ENCODE results near the gene BTBD9. TPM values are rescaled to one million over a fixed set of nuclear protein-coding genes. Genes with fewer than 3 reads are reported as not detected.

The BTBD9 gene
- total and polyA plus RNA-seq, 10 donors, result 1.2 to 43.1 (median 27.8) TPM

DNA sequence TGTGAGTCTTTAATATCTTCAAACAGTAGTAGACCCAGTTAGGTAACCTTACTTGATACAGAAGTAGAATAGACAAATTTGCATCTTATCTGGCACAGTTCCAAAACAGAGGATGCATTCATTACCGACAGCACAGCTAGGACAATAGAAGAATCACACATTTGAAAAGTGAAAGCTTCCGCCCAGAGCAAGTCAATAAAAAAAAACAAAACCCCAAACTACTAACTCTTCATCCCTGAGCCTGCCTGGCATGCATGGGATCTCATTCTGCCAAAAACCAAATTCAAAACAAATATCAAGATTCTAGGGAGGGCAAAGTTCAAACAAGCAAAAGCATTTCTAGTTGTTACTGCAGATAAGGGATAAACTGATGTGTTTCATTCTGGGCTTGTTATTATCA lies 235.4 kb downstream of the BTBD9 start:
- no peak for DNase-seq
- Histone ChIP-seq H3K9me3 (peaks cover 0 to 5% (median 0%) of the 10 kb centered on the region in 8 donors), H3K4me1 (peaks cover 0 to 14% (median 0%) of the 10 kb centered on the region in 6 donors), H3K27me3 (replicated peaks in 1 of 7) (no peaks in the 10 kb centered on the region), H3K36me3 (no peaks in the 10 kb centered on the region), H3K27ac (no peak overlapping the region), H3K4me3 (no peak overlapping the region)
- intact Hi-C loops (cut with DNase I; ENCODE audit: low total_unique reads), result no loop called here
- WGBS, 5 donors, result 55 to 64% (median 60%) methylated on average over 2 of the region's 2 CpGs
- TF ChIP-seq POLR2AphosphoS5 (IDR thresholded peaks at IDR 0.05) (no peak), POLR2A (IDR thresholded peaks at IDR 0.05) (no peak)
- TF ChIP-seq, protein P1, sequence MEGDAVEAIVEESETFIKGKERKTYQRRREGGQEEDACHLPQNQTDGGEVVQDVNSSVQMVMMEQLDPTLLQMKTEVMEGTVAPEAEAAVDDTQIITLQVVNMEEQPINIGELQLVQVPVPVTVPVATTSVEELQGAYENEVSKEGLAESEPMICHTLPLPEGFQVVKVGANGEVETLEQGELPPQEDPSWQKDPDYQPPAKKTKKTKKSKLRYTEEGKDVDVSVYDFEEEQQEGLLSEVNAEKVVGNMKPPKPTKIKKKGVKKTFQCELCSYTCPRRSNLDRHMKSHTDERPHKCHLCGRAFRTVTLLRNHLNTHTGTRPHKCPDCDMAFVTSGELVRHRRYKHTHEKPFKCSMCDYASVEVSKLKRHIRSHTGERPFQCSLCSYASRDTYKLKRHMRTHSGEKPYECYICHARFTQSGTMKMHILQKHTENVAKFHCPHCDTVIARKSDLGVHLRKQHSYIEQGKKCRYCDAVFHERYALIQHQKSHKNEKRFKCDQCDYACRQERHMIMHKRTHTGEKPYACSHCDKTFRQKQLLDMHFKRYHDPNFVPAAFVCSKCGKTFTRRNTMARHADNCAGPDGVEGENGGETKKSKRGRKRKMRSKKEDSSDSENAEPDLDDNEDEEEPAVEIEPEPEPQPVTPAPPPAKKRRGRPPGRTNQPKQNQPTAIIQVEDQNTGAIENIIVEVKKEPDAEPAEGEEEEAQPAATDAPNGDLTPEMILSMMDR (IDR thresholded peaks at IDR 0.05 in 8 of 11, conservative IDR thresholded peaks at IDR 0.05 in 3 of 11), result no peak

DNA sequence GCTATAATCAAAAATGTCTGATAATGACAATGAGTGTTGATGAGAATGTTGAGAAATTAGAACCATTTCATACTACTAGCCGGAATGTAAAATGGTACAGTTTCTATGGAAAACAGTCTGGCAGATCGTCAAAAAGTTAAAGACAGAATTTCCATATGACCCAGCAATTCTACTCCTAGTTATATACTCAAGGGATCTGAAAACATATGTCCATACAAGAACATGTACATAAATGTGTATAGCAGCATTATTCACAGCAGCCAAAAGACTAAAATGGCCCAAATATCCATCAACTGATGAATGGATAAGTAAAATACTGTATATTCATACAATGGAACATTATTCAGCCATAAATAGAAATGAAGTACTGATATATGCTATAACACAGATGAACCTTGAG lies 236.2 kb downstream of the BTBD9 start:
- 90 to 99% (median 92%) methylated on average over 2 of the region's 2 CpGs for WGBS, 5 donors
- no peak for DNase-seq
- Histone ChIP-seq H3K4me1 (peaks cover 0 to 14% (median 0%) of the 10 kb centered on the region in 6 donors), H3K36me3 (no peaks in the 10 kb centered on the region), H3K9me3 (peaks cover 0 to 5% (median 0%) of the 10 kb centered on the region in 8 donors), H3K4me3 (no peak overlapping the region), H3K27ac (no peak overlapping the region), H3K27me3 (replicated peaks in 1 of 7) (no peaks in the 10 kb centered on the region)
- TF ChIP-seq POLR2A (IDR thresholded peaks at IDR 0.05) (no peak), POLR2AphosphoS5 (IDR thresholded peaks at IDR 0.05) (no peak)
- TF ChIP-seq, protein P1 (IDR thresholded peaks at IDR 0.05 in 8 of 11, conservative IDR thresholded peaks at IDR 0.05 in 3 of 11), result no peak
- intact Hi-C loops (cut with DNase I; ENCODE audit: low total_unique reads), result no loop called here

DNA sequence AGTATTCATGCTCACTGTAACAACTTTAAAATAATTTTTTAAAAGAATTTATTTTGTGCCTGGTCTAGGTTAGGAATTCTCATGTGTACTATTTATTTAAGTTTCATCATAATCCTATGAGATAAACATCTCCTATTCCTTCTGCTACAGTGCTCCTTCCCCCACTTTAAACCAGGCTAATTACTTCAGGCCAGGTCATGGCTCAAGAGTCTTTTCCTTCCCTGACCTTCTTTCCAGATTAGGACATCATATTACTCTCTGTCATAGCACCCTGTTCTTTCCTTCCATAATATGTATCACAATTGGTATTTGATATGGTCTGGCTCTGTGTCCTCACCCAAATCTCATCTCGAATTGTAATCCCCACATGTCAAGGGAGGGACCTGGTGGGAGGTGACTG lies 239.0 kb downstream of the BTBD9 start:
- Histone ChIP-seq H3K9me3 (peaks cover 0 to 5% (median 0%) of the 10 kb centered on the region in 8 donors), H3K27me3 (replicated peaks in 1 of 7) (no peaks in the 10 kb centered on the region), H3K4me3 (no peak overlapping the region), H3K27ac (no peak overlapping the region), H3K4me1 (peaks cover 0 to 14% (median 0%) of the 10 kb centered on the region in 6 donors), H3K36me3 (no peaks in the 10 kb centered on the region)
- intact Hi-C loops (cut with DNase I; ENCODE audit: low total_unique reads), result no loop called here
- WGBS, 5 donors, result 93 to 97% (median 95%) methylated on average over 1 of the region's 1 CpG
- TF ChIP-seq POLR2A (IDR thresholded peaks at IDR 0.05) (no peak), POLR2AphosphoS5 (IDR thresholded peaks at IDR 0.05) (no peak)
- TF ChIP-seq, protein P1 (IDR thresholded peaks at IDR 0.05 in 8 of 11, conservative IDR thresholded peaks at IDR 0.05 in 3 of 11), result no peak
- DNase-seq, result no peak

DNA sequence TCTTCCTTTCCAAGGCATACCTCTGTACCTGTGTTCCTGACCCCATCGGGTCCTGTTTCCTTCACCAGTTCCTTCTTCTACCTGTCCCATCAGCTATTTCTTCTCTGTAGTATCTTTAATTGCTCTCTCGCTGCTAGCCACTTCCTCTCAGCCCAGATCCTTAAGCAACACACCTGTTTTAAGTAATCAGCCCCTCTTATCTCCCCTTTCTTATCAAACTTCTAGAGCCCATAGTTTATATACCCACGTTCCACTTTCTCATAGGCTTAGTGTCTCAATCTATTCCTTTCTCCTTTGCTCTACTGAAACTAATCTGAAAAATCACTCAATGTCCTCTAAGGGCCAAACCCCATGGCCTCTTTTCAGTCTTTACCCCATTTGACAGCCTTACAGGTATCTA lies 239.6 kb downstream of the BTBD9 start:
- WGBS, 5 donors, result 87 to 89% (median 87%) methylated on average over 3 of the region's 3 CpGs

More for the DNA sequence above, 239.6 kb downstream of the BTBD9 start:
- Histone ChIP-seq H3K27ac (no peak overlapping the region), H3K36me3 (no peaks in the 10 kb centered on the region), H3K9me3 (peaks cover 0 to 5% (median 0%) of the 10 kb centered on the region in 8 donors), H3K27me3 (replicated peaks in 1 of 7) (no peaks in the 10 kb centered on the region), H3K4me1 (peaks cover 0 to 12% (median 0%) of the 10 kb centered on the region in 6 donors), H3K4me3 (no peak overlapping the region)
- TF ChIP-seq POLR2AphosphoS5 (IDR thresholded peaks at IDR 0.05) (no peak), POLR2A (IDR thresholded peaks at IDR 0.05) (no peak)
- TF ChIP-seq, protein P1 (IDR thresholded peaks at IDR 0.05 in 8 of 11, conservative IDR thresholded peaks at IDR 0.05 in 3 of 11), result no peak
- intact Hi-C loops (cut with DNase I; ENCODE audit: low total_unique reads), result no loop called here
- no peak for DNase-seq
